GM12873 (cell line): ENCODE data around the gene IL25.

Source experiments
- CTCF ChIP-seq: IDR thresholded peaks from 2 replicates; pipeline ENCODE4 v1.5.1; 2012; ENCODE audit warnings: low read depth, mild to moderate bottlenecking, moderate library complexity, low read length, control low read depth; ENCODE audit not compliant: insufficient read depth; ENCODE audit errors: missing control alignments

Gene IL25

DNA sequence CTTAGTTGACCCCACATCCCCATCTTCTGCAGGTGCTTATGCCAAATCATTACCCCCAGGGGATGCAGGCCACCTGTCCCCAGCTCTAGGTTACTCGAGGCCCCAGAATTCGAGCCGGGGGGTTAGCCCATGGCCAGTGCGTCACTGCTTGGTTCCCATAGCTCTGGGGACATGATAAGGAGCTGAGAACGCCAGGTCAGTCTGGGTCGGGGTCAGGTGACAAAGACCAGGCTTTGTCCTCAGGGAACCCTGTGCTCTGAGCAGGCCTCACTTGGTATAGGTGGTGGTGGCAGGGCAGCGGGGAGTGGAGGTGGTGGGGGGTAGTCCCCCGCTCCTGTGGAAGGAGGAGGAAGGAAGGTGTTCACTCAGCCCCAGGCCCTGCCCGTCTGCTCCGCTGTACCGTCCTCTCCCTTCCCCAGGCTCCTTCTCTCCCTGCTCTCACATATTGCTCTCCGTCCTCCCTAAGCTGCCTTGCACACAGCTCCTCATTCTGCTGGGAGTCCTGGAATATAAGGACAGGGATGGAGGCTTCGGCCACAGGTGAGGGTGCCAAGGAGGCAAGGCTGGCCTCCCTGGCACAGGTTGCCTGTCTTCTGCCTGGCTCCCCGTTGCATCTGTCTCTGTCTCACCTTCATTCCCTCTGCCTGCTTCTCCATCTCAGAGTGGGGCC is 37.5 kb downstream of the IL25 start:
- TF ChIP-seq CTCF = no peak

GRCh38 chr14:23411563-23412525 is 39.2 kb downstream of the IL25 start:
- no peak for TF ChIP-seq CTCF

- no peak for TF ChIP-seq CTCF
Observed at GRCh38 chr14:23413681-23414080, 41.1 kb downstream of the IL25 start.

GRCh38 chr14:23414254-23414653 is 41.6 kb downstream of the IL25 start:
- TF ChIP-seq CTCF = no peak

DNA sequence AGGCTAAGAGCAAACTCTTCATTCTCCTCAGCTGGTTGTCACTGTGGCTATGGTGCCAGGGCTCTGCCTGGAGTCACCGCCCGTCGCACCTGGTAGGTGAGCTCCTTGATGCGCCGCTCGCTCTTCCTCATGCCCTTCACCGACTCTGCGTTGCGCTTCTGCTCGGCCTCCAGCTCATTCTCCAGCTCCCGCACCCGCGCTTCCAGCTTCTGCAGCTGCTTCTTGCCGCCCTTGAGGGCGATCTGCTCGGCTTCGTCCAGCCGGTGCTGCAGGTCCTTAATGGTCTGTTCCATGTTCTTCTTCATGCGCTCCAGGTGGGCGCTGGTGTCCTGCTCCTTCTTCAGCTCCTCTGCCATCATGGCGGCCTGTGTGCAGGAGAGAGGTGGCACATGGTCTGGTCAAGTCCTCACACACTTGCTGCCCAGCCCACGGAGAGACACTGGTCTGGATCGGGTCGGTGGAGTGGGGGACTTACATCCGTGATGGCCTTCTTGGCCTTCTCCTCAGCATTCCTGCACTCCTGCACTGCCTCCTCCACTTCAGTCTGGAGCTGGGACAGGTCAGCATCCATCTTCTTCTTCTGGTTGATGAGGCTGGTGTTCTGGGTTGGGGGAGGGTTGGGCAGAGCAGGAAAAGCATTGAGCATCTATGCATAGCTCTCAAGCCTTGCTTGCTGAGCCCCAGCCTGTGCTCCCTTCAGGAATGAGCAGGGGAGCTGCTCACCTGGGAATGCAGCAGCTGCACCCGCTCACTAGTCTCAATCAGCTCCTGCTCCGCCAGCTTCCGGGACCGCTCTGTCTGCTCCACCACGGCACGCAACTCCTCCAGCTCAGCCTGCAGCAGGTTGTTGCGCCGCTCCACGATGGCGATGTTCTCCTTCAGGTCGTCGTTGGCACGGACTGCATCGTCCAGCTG is 42.6 kb downstream of the IL25 start:
- no peak for TF ChIP-seq CTCF

- no peak for TF ChIP-seq CTCF
Observed at GRCh38 chr14:23415821-23416778, 43.5 kb downstream of the IL25 start.
